ENCODE measurements around the gene NR2C2AP. TPM values are rescaled to one million over a fixed set of nuclear protein-coding genes. Genes with fewer than 3 reads are reported as not detected.

NR2C2AP gene
- total RNA-seq, 1 experiment from 2014 or later, result 31.7 TPM

DNA sequence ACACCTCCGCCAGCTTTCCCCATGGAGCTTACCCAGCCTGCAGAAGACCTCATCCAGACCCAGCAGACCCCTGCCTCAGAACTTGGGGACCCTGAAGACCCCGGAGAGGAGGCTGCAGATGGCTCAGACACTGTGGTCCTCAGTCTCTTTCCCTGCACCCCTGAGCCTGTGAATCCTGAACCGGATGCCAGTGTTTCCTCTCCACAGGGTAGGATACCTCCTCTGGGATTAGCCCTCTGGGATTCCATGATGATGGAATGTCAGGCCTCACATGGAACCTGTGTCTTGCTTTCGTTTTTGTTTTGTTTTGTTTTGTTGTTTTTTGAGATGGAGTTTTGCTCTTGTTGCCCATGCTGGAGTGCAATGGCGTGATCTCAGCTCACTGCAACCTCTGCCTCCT is 9.3 kb downstream of the NR2C2AP start:
- no peak overlapping the region for H3K4ac ChIP-seq (ENCODE audit: low read depth, low read length)
- no peak for DNase-seq
- Mint-ChIP-seq H3K9me3 (no peaks in the 10 kb centered on the region), H3K4me1 (peaks cover 0 to 16% of the 10 kb centered on the region in 2 experiments; a peak in 2 of 4 replicates), H3K36me3 (ENCODE audit: insufficient read depth in 1 of 3, low read depth in 3 of 3) (peaks cover 9 to 35% (median 25%) of the 10 kb centered on the region in 3 experiments; a peak in 6 of 7 replicates), H3K4me3 (peak overlapping the region; percentile 96 to 97), H3K27ac (no peak overlapping the region; a peak in 1 of 7 replicates), H3K27me3 (ENCODE audit: low read depth) (no peaks in the 10 kb centered on the region)
- no peak overlapping the region for H4K5ac ChIP-seq (ENCODE audit: insufficient read length, low read depth, low read length)
- H3K27me3 ChIP-seq (ENCODE audit: insufficient read depth, low read length), result no peaks in the 10 kb centered on the region
- no peak overlapping the region for H2BK120ac ChIP-seq (ENCODE audit: low read depth, low read length, poor library complexity, severe bottlenecking)
- H3K4me2 ChIP-seq (ENCODE audit: insufficient read depth, insufficient read length, low read length), result peak overlapping the region; percentile 79
- no peak overlapping the region for H4K91ac ChIP-seq (ENCODE audit: insufficient read length, low read depth, low read length)
- no peak overlapping the region for H2BK12ac ChIP-seq (ENCODE audit: insufficient read length, low read depth, low read length)
- H4K20me1 ChIP-seq (ENCODE audit: control insufficient read depth, insufficient read depth, insufficient read length), result no peaks in the 10 kb centered on the region
- no peak overlapping the region for H2BK20ac ChIP-seq (ENCODE audit: low read depth, low read length, poor library complexity, severe bottlenecking)
- H3K18ac ChIP-seq (ENCODE audit: insufficient read length, low read depth, low read length), result no peak overlapping the region
- no CpG with 5 or more reads among the region's 5 CpGs for WGBS (ENCODE audit: extremely low coverage, insufficient read length, low lambda C conversion rate)
- H3K79me2 ChIP-seq (ENCODE audit: insufficient read depth, low read length), result no peaks in the 10 kb centered on the region; the same call in 1 of the 2 replicates
- no peak overlapping the region for H2BK5ac ChIP-seq (ENCODE audit: insufficient read length, low read length)
- H3K9ac ChIP-seq (ENCODE audit: extremely low read depth, insufficient read length, low read length), result no peak overlapping the region
- no peak overlapping the region for H2AK5ac ChIP-seq (ENCODE audit: insufficient read length, low read length)
- no peaks in the 10 kb centered on the region for H3K9me3 ChIP-seq (ENCODE audit: control insufficient read depth, low read depth, low read length)
- no peak overlapping the region for H3T11ph ChIP-seq (ENCODE audit: low read length)
- no peak overlapping the region for H2BK15ac ChIP-seq (ENCODE audit: low read depth, low read length)
- no peak overlapping the region for H3K23ac ChIP-seq (ENCODE audit: insufficient read length, low read depth, low read length)
- peaks cover 4% of the 10 kb centered on the region for H3K79me1 ChIP-seq (ENCODE audit: insufficient read depth, low read depth, low read length, poor library complexity, severe bottlenecking)
- H3K4me1 ChIP-seq (ENCODE audit: insufficient read depth, low read length), result no peaks in the 10 kb centered on the region
- H2AFZ ChIP-seq (ENCODE audit: low read length), result no peak overlapping the region
- no peak overlapping the region for H3K27ac ChIP-seq (ENCODE audit: insufficient read length, low read depth, low read length)
- TF ChIP-seq, protein P1, sequence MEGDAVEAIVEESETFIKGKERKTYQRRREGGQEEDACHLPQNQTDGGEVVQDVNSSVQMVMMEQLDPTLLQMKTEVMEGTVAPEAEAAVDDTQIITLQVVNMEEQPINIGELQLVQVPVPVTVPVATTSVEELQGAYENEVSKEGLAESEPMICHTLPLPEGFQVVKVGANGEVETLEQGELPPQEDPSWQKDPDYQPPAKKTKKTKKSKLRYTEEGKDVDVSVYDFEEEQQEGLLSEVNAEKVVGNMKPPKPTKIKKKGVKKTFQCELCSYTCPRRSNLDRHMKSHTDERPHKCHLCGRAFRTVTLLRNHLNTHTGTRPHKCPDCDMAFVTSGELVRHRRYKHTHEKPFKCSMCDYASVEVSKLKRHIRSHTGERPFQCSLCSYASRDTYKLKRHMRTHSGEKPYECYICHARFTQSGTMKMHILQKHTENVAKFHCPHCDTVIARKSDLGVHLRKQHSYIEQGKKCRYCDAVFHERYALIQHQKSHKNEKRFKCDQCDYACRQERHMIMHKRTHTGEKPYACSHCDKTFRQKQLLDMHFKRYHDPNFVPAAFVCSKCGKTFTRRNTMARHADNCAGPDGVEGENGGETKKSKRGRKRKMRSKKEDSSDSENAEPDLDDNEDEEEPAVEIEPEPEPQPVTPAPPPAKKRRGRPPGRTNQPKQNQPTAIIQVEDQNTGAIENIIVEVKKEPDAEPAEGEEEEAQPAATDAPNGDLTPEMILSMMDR (conservative IDR thresholded peaks at IDR 0.05), result no peak
- no peak overlapping the region for H3K56ac ChIP-seq (ENCODE audit: insufficient read length, low read depth, low read length)
- H3K14ac ChIP-seq (ENCODE audit: insufficient read depth, low read length), result no peak overlapping the region
- peaks cover 3% of the 10 kb centered on the region for H3K23me2 ChIP-seq (ENCODE audit: insufficient read length, low read depth, low read length, poor library complexity, severe bottlenecking)
- H4K8ac ChIP-seq (replicated peaks; ENCODE audit: insufficient read length, low read depth, low read length), result no peak overlapping the region
